Pancreas (tissue), 10 donors: ENCODE measurements around the gene TSPYL4. TPM values are rescaled to one million over a fixed set of nuclear protein-coding genes. Genes with fewer than 3 reads are reported as not detected.

ENCODE experiments used
- ATAC-seq, 4 donors: fragments of 200-7000 bp; cut with Tn5 transposase; one replicate each; pipeline versions ENCODE4 v1.8.0 to v1.9.1; 2020; ENCODE audit warnings: mild to moderate bottlenecking in 4 of 4, moderate library complexity in 4 of 4
- DNase-seq, 6 donors: peaks; one replicate each; pipeline ENCODE4 v3.0.0-alpha.2; 2020
- FAIRE-seq: peaks from 2 replicates; lab custom pipeline; 2012; peaks lifted over from hg19 to GRCh38; lab: Jason Lieb, UNC
- H3K27ac ChIP-seq, 4 donors: fragments of 200-600 bp; sonication (generic); 1 replicate in 3 of 4; 2 replicates in 1 of 4; pipeline versions ENCODE4 v1.5.0 to v1.8.0; 2020
- H3K27me3 ChIP-seq, 4 donors: fragments of 200-600 bp; one replicate each; pipeline ENCODE4 v1.8.0; 2021
- H3K36me3 ChIP-seq, 3 donors: fragments of 200-600 bp; sonication (generic) in 1 of 3; one replicate each; pipeline versions ENCODE4 v1.5.0 to v1.8.0; 2020 to 2021
- H3K4me1 ChIP-seq, 3 donors: fragments of 200-600 bp; one replicate each; pipeline ENCODE4 v1.8.0; 2021
- H3K4me3 ChIP-seq, 4 donors: fragments of 200-600 bp; sonication (generic) in 2 of 4; one replicate each; pipeline versions ENCODE4 v1.5.0 to v1.8.0; 2020 to 2021
- H3K9me3 ChIP-seq, 4 donors: fragments of 200-600 bp; one replicate each; pipeline ENCODE4 v1.8.0; 2021
- CTCF ChIP-seq, 4 donors: fragments of 200-600 bp; sonication (generic) in 3 of 4; IDR thresholded peaks; one replicate each; pipeline versions ENCODE4 v1.5.0 to v1.8.0; 2021; ENCODE audit warnings: antibody characterized with exemption in 4 of 4
- WGBS, 2 donors: extraction: QIAGEN DNeasy Blood & Tissue Kit; methylation state at CpG; one replicate each; pipeline ENCODE4 v1.1.7; 2013; 5-methylcytosine and 5-hydroxymethylcytosine counted together
- intact Hi-C, 3 donors: fragments of 100-400 bp; cut with DNase I; formaldehyde crosslinking; loops; one replicate each; pipeline versions ENCODE4 v1.11.1 to v1.14.2; 2022
- polyA plus RNA-seq, 2 donors: library from polyadenylated mRNA; stranded (reverse); fragments of 200-250 nt; gene quantifications; one replicate each; pipeline ENCODE4 v1.2.3, GENCODE V29; 2013
- total RNA-seq, 6 donors: library from RNA; stranded (reverse); fragmentation: NEBNext Ultra II Directional in 4 of 6; extraction: Animal tissue kit (Norgen Biotek cat#: 25700) in 4 of 6; gene quantifications; one replicate each; pipeline versions ENCODE4 v1.2.1 to v1.2.4, GENCODE V29; 2021 to 2023
- donor health status: healthy with polysubstance abuse.
- donor health status: DM: no; HTN: no; CAD: no; lungs with moderate emphysema.
- donor health status: DM: no; HTN: no; CAD: no.
- donor health status: control.
- donor health status: control.
- donor health status: Bipolar disorder and iron deficiency.
- donor health status: DM: yes; HTN: yes; CAD: no.
- donor health status: DM: no; HTN: no; CAD: no.
- donor health status: DM: no; HTN: no; CAD: no.
- donor health status: DM: yes; HTN: yes; CAD: no.

TSPYL4 gene
- total and polyA plus RNA-seq, 8 donors, result 4.9 to 19.4 (median 7.1) TPM

- no peak for TF ChIP-seq CTCF (IDR thresholded peaks at IDR 0.05)
- intact Hi-C loops, result no loop called here
- ATAC-seq (no peak), DNase-seq (no peak), FAIRE-seq (no peak)
- 90 to 92% methylated on average over 18 of the region's 18 CpGs for WGBS, 2 donors
- no peak overlapping the region for H3K27ac ChIP-seq
- H3K36me3 ChIP-seq, result no peaks in the 10 kb centered on the region
- no peaks in the 10 kb centered on the region for H3K27me3 ChIP-seq
- peaks cover 7 to 9% (median 8%) of the 10 kb centered on the region in 3 donors for H3K4me1 ChIP-seq
- H3K9me3 ChIP-seq, result no peaks in the 10 kb centered on the region
- no peak overlapping the region for H3K4me3 ChIP-seq
Measured at GRCh38 chr6:116258520-116258919, 4.6 kb upstream of the TSPYL4 start.

- no peaks in the 10 kb centered on the region for H3K9me3 ChIP-seq
- 84 to 87% methylated on average over 1 of the region's 1 CpG for WGBS, 2 donors
- FAIRE-seq (no peak), ATAC-seq (no peak), DNase-seq (no peak)
- H3K36me3 ChIP-seq, result no peaks in the 10 kb centered on the region
- no peak for TF ChIP-seq CTCF (IDR thresholded peaks at IDR 0.05)
- H3K4me3 ChIP-seq, result no peak overlapping the region
- H3K27ac ChIP-seq, result no peak overlapping the region
- H3K4me1 ChIP-seq, result peaks cover 8 to 21% (median 20%) of the 10 kb centered on the region in 3 donors
- intact Hi-C loops, result no loop called here
- H3K27me3 ChIP-seq, result no peaks in the 10 kb centered on the region
Measured at GRCh38 chr6:116256694-116257093, 2.8 kb upstream of the TSPYL4 start.

- Histone ChIP-seq H3K9me3 (no peaks in the 10 kb centered on the region), H3K36me3 (no peaks in the 10 kb centered on the region), H3K27ac (no peak overlapping the region), H3K4me3 (no peak overlapping the region), H3K4me1 (peaks cover 8 to 32% (median 29%) of the 10 kb centered on the region in 3 donors), H3K27me3 (no peaks in the 10 kb centered on the region)
- TF ChIP-seq CTCF (IDR thresholded peaks at IDR 0.05), result no peak
- DNase-seq, result no peak
- 9 to 11% methylated on average over 5 of the region's 5 CpGs for whole genome bisulfite sequencing, 2 donors
- intact Hi-C loops, result no loop called here
- no peak for ATAC-seq
- FAIRE-seq, result no peak
Measured at GRCh38 chr6:116255246-116255800, 1.4 kb upstream of the TSPYL4 start.

GRCh38 chr6:116254297-116255056 lies 602 bp upstream of the TSPYL4 start:
- H3K4me1 ChIP-seq, result peaks cover 8 to 40% (median 29%) of the 10 kb centered on the region in 3 donors
- intact Hi-C loops, result no loop called here
- peak in 2 of 4 donors; percentile 2 to 5 for ATAC-seq
- H3K27ac ChIP-seq, result peak overlapping the region; percentile 70 to 91 (median 78)
- DNase-seq, result no peak
- H3K36me3 ChIP-seq, result no peaks in the 10 kb centered on the region
- H3K4me3 ChIP-seq, result peak overlapping the region; percentile 78 to 98 (median 93)
- no peaks in the 10 kb centered on the region for H3K9me3 ChIP-seq
- no peak for TF ChIP-seq CTCF (IDR thresholded peaks at IDR 0.05)
- no peaks in the 10 kb centered on the region for H3K27me3 ChIP-seq
- WGBS, 2 donors, result 13 to 17% methylated on average over 4 of the region's 4 CpGs
- FAIRE-seq, result no peak

GRCh38 chr6:116253188-116253504 lies 729 bp downstream of the TSPYL4 start:
- intact Hi-C loops, result no loop called here
- no peaks in the 10 kb centered on the region for H3K27me3 ChIP-seq
- H3K9me3 ChIP-seq, result no peaks in the 10 kb centered on the region
- WGBS, 2 donors, result 7% methylated on average over 11 of the region's 11 CpGs
- ATAC-seq (peak; percentile 17 to 40 (median 22)), FAIRE-seq (no peak), DNase-seq (no peak)
- no peak for TF ChIP-seq CTCF (IDR thresholded peaks at IDR 0.05)
- peak overlapping the region; percentile 70 to 91 (median 78) for H3K27ac ChIP-seq
- no peaks in the 10 kb centered on the region for H3K36me3 ChIP-seq
- H3K4me3 ChIP-seq, result peak overlapping the region; percentile 78 to 98 (median 93)
- peaks cover 8 to 45% (median 29%) of the 10 kb centered on the region in 3 donors for H3K4me1 ChIP-seq
